Suprapubic skin (tissue), 4 donors: ENCODE data around the gene PCED1A. TPM values are rescaled to one million over a fixed set of nuclear protein-coding genes. Genes with fewer than 3 reads are reported as not detected.

Experiments used
- DNase-seq, 2 donors: peaks; one replicate each; pipeline ENCODE4 v3.0.0-alpha.2; 2019; ENCODE audit warnings: low spot score in 2 of 2
- H3K27ac ChIP-seq: fragments of 200-600 bp; sonication (generic); one replicate; pipeline ENCODE4 v1.5.1; 2019
- H3K27me3 ChIP-seq: fragments of 200-600 bp; sonication (generic); one replicate; pipeline ENCODE4 v1.5.1; 2019
- H3K36me3 ChIP-seq: fragments of 200-600 bp; sonication (generic); one replicate; pipeline ENCODE4 v1.5.1; 2019
- H3K4me1 ChIP-seq: fragments of 200-600 bp; sonication (generic); one replicate; pipeline ENCODE4 v1.5.1; 2019
- H3K4me3 ChIP-seq: fragments of 200-600 bp; sonication (generic); one replicate; pipeline ENCODE4 v1.5.1; 2019; ENCODE audit warnings: mild to moderate bottlenecking
- H3K9me3 ChIP-seq: fragments of 200-600 bp; sonication (generic); one replicate; pipeline ENCODE4 v1.5.1; 2019
- CTCF ChIP-seq, 2 donors: fragments of 200-600 bp in 1 of 2; fragments of 450-650 bp in 1 of 2; sonication (generic) in 1 of 2; IDR thresholded peaks; one replicate each; pipeline ENCODE4 v1.5.1; 2016 to 2019; ENCODE audit warnings: antibody characterized with exemption in 2 of 2, mild to moderate bottlenecking in 1 of 2, moderate library complexity in 1 of 2
- EP300 ChIP-seq: sonication (generic); formaldehyde crosslinking; IDR thresholded peaks from one replicate; pipeline ENCODE4 v1.6.1; 2017; ENCODE audit warnings: antibody characterized with exemption
- POLR2A ChIP-seq, 2 donors: fragments of 450-650 bp; IDR thresholded peaks; one replicate each; pipeline ENCODE4 v1.6.1; 2017; ENCODE audit warnings: antibody characterized with exemption in 2 of 2, mild to moderate bottlenecking in 2 of 2, moderate library complexity in 2 of 2
- POLR2AphosphoS5 ChIP-seq, 3 donors: sonication (generic); formaldehyde crosslinking; IDR thresholded peaks; one replicate each; pipeline ENCODE4 v1.6.1; 2017; ENCODE audit warnings: antibody characterized with exemption in 3 of 3
- WGBS: methylation state at CpG from one replicate; pipeline ENCODE4 v1.1.5; 2018; 5-methylcytosine and 5-hydroxymethylcytosine counted together
- total RNA-seq, 4 donors: library from RNA; depleted of rRNA; stranded (reverse); fragments of >200 nt; gene quantifications; one replicate each; pipeline ENCODE4 v1.1.0, GENCODE V29; 2016

The PCED1A gene
- total RNA-seq, 4 donors from 2014 or later = 8.0 to 31.1 (median 19.4) TPM

- Histone ChIP-seq H3K36me3 (no peaks in the 10 kb centered on the region), H3K27me3 (peaks cover 46% of the 10 kb centered on the region), H3K4me1 (peaks cover 17% of the 10 kb centered on the region), H3K4me3 (no peak overlapping the region), H3K27ac (no peak overlapping the region), H3K9me3 (no peaks in the 10 kb centered on the region)
- 74% methylated on average over 7 of the region's 7 CpGs for WGBS
- peak in 1 of 2 donors; percentile 78 for DNase-seq
- no peak for TF ChIP-seq EP300
- no peak for TF ChIP-seq POLR2AphosphoS5 (IDR thresholded peaks at IDR 0.05)
Measured at GRCh38 chr20:2817891-2818595, 22.4 kb downstream of the PCED1A start.

- no peak for TF ChIP-seq POLR2AphosphoS5 (IDR thresholded peaks at IDR 0.05)
- TF ChIP-seq EP300 = no peak
- TF ChIP-seq POLR2A (IDR thresholded peaks at IDR 0.05) = no peak
- TF ChIP-seq CTCF (IDR thresholded peaks at IDR 0.05) = no peak
- peaks cover 17% of the 10 kb centered on the region for H3K4me1 ChIP-seq
- no peaks in the 10 kb centered on the region for H3K36me3 ChIP-seq
- no peaks in the 10 kb centered on the region for H3K9me3 ChIP-seq
- WGBS = 88% methylated on average over 2 of the region's 2 CpGs
- no peak for DNase-seq
- no peak overlapping the region for H3K4me3 ChIP-seq
- peaks cover 46% of the 10 kb centered on the region for H3K27me3 ChIP-seq
- no peak overlapping the region for H3K27ac ChIP-seq
Measured at GRCh38 chr20:2817341-2817726, 23.1 kb downstream of the PCED1A start.

GRCh38 chr20:2816583-2817340, 23.7 kb downstream of the PCED1A start:
- DNase-seq = peak in 1 of 2 donors; percentile 69
- H3K4me1 ChIP-seq = peaks cover 16% of the 10 kb centered on the region

DNA sequence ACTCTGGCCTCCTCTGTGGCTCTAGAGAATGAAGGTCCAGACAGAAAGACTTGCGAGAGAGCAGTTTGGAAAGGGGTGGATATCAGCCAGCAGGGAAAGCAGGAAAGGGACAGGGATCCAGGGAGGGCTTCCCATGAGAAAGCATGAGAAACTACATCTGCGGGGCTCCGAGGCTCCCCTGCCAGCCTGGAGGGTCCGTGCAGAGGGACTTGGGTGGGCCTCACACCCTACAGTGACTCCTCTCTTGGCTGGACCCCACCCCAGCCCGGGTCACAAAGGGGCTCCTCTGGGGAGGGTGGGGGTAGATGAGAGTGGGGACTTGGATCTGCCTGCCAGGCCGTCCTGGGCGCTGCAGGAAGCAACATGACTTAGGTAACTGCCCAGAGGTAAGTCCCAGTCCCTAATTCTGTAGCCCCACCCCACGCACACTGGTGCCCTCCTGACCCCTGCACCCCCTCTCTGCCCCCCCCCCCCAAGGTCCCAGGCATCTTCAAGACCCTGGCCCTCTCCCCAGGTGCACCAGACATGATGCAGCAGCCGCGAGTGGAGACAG, 24.3 kb downstream of the PCED1A start, which contains the start of gene TMEM239:
TMEM239 (plus strand) TSS at position 335 of the 553 bp plus-strand sequence; CDS start at position 526, 191 bp downstream.
- Histone ChIP-seq H3K27me3 (peaks cover 34% of the 10 kb centered on the region), H3K9me3 (no peaks in the 10 kb centered on the region), H3K27ac (no peak within 1 kb of the TSS), H3K36me3 (no peaks in the 10 kb centered on the region), H3K4me1 (peaks cover 10% of the 10 kb centered on the region), H3K4me3 (no peak within 1 kb of the TSS)
- TF ChIP-seq POLR2A (IDR thresholded peaks at IDR 0.05) (no peak), EP300 (no peak), POLR2AphosphoS5 (IDR thresholded peaks at IDR 0.05) (no peak), CTCF (IDR thresholded peaks at IDR 0.05) (no peak)
- WGBS = 100% methylated on average over 1 of the region's 10 CpGs
- DNase-seq = peak in 1 of 2 donors; percentile 66

More at GRCh38 chr20:2816583-2817340, 23.7 kb downstream of the PCED1A start:
- Histone ChIP-seq H3K4me3 (no peak overlapping the region), H3K9me3 (no peaks in the 10 kb centered on the region), H3K36me3 (no peaks in the 10 kb centered on the region), H3K27me3 (peaks cover 40% of the 10 kb centered on the region), H3K27ac (no peak overlapping the region)
- 80% methylated on average over 10 of the region's 20 CpGs for WGBS
- TF ChIP-seq EP300 (no peak), CTCF (IDR thresholded peaks at IDR 0.05) (no peak), POLR2A (IDR thresholded peaks at IDR 0.05) (no peak), POLR2AphosphoS5 (IDR thresholded peaks at IDR 0.05) (no peak)

GRCh38 chr20:2815242-2815900, 25.1 kb downstream of the PCED1A start:
- Histone ChIP-seq H3K36me3 (no peaks in the 10 kb centered on the region), H3K4me1 (peaks cover 5% of the 10 kb centered on the region), H3K27me3 (peaks cover 31% of the 10 kb centered on the region), H3K4me3 (no peak overlapping the region), H3K27ac (no peak overlapping the region), H3K9me3 (no peaks in the 10 kb centered on the region)
- DNase-seq = peak in 1 of 2 donors; percentile 77
- TF ChIP-seq POLR2AphosphoS5 (IDR thresholded peaks at IDR 0.05) = no peak
- no peak for TF ChIP-seq CTCF (IDR thresholded peaks at IDR 0.05)
- TF ChIP-seq POLR2A (IDR thresholded peaks at IDR 0.05) = no peak
- no peak for TF ChIP-seq EP300
- WGBS = 94% methylated on average over 6 of the region's 8 CpGs
